ENCODE data around the gene ZFAND2A.
"Not testable (repeated sequence)": the region's sequence is repeated elsewhere in the genome, so short reads cannot be mapped to it uniquely, and the experiment has no call there.

The ZFAND2A gene, protein sequence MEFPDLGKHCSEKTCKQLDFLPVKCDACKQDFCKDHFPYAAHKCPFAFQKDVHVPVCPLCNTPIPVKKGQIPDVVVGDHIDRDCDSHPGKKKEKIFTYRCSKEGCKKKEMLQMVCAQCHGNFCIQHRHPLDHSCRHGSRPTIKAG

DNA sequence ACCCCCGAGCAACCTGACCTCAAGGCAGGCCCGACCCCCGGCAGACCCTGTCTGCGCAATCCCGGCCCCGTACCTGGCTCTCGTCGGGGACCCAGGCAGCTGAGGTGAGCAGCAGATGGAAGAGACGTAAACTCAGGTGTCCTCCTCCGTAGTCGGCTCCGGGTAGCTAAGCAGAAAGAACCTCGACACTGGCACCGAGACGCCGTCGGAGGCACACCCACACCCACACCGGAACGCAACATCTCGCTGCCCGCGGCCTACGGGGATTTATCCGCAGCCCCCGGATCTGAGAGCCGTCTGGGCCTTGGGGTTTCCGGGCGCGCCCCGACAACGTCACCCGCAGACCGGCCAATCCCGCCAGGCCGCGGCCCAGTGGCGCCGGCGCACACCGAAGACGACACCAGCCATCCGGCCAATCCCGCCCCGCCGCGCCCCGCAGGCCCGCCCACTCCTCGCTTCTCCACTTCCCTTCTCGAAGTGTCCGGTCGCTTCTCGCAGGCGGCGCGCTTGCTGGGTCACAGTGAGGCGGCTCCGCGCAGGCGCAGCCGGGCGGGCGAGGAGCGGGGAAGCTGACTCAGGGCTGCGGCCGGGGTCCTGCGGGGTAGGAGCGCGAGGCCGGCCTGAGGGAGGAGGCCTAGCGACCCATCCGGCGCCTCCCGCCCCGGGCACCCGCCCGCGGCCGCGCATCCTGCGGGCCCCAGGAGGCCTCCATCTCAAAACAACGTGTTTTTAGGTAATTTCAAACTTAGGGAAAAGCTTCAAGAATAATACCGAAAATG lies at the start of gene ZFAND2A:
TSS of gene ZFAND2A (minus strand) at position 306 of the 779 bp plus-strand sequence. CDS start 1,984 bp downstream, outside the sequence.
- peak; percentile 92 to 99 for DNase-seq (ENCODE audit: extremely low read depth in 1 of 2, low read depth in 1 of 2)

- no peak for DNase-seq (ENCODE audit: extremely low read depth in 1 of 2, low read depth in 1 of 2)
Measured at GRCh38 chr7:1209097-1209496, 49.1 kb upstream of the ZFAND2A start.

GRCh38 chr7:1205742-1206141 lies 45.7 kb upstream of the ZFAND2A start:
- DNase-seq (ENCODE audit: extremely low read depth in 1 of 2, low read depth in 1 of 2), result not testable (repeated sequence)

GRCh38 chr7:1204460-1205140 lies 44.6 kb upstream of the ZFAND2A start:
- DNase-seq (ENCODE audit: extremely low read depth in 1 of 2, low read depth in 1 of 2), result no peak

DNA sequence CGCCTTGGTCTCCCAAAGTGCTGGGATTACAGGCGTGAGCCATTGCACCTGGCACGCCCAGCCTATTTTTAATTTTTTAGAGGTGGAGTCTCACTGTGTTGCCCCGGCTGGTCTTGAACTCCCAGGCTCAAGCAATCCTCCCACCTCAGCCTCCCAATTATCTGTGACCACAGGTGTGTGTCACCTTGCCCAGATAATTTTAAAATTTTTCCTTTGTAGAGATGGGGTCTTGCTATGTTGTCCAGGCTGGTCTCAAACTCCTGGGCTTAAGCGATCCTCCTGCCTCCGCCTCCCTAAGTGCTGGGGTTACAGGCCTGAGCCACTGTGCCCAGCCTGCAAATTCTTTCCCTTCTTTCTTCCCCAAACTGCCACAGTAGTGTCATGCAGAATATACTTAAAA lies 42.9 kb upstream of the ZFAND2A start:
- DNase-seq (ENCODE audit: extremely low read depth in 1 of 2, low read depth in 1 of 2), result not testable (repeated sequence)

GRCh38 chr7:1201916-1202315 lies 41.9 kb upstream of the ZFAND2A start:
- no peak for DNase-seq (ENCODE audit: extremely low read depth in 1 of 2, low read depth in 1 of 2)

DNA sequence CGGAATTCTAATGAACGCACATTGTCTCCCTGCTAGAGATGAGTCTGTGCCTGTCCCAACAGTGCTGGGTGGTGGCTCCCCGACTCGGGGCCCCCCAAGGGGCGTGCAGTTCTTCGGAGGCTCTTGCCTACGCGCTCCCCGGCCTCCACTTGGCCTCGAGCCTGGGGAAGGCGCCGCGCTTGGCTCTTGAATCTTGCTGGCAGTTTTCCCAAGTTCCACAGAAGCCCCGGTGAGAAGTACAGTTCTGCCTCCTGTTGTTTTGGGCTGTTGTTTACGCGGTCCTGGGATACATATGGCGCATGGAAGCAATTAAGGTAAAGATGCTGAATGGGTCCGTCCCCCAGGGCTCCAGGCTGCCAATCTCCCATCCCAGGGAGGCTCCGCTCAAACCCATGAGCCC lies 40.0 kb upstream of the ZFAND2A start:
- no peak for DNase-seq (ENCODE audit: extremely low read depth in 1 of 2, low read depth in 1 of 2)

DNA sequence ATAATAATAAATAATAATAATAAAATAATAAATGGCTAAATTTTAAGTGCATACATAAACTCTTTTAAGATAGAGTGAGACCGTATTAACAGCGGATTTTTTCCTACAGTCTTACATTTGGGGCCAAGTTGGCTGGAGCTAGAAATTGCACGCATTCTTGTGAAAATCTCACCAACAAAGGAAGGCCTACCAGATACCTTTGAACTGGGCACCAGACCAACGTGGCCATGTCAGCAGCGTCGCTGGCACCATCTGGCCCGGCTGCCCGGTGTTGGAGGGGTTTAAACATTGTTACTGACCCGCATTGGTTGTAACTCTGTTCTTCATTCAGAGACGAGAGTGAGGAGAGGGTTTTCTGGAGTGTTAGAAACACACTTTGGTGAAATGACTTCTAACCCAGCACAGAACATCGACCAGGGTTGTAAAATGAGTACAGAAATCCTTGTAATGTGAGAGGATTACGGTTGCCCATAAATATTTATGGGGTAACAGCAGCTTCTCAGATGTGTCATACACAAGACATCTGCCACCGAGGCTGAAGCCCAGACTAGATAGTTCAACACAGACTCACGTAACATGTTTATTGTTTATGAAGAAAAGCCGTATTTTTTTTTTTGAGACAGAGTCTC lies 38.1 kb upstream of the ZFAND2A start:
- DNase-seq (ENCODE audit: extremely low read depth in 1 of 2, low read depth in 1 of 2), result no peak

DNA sequence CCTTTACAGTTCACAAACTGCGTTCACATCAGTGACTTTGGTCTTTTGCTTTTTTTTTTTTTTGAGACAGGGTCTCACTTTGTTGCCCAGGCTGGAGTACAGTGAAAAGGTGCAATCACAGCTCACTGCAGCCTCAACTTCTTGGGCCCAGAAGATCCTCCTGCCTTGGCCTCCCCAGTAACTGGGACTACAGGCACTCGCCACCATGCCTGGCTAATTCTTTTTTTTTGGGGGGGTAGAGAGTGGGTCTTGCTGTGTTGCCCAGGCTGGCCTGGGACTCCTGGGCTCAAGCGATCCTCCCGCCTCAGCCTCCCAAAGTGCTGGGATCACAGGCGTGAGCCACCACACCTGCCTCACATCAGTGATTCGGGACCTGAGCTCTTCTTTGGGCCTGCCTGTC lies 37.0 kb upstream of the ZFAND2A start:
- no peak for DNase-seq (ENCODE audit: extremely low read depth in 1 of 2, low read depth in 1 of 2)

DNA sequence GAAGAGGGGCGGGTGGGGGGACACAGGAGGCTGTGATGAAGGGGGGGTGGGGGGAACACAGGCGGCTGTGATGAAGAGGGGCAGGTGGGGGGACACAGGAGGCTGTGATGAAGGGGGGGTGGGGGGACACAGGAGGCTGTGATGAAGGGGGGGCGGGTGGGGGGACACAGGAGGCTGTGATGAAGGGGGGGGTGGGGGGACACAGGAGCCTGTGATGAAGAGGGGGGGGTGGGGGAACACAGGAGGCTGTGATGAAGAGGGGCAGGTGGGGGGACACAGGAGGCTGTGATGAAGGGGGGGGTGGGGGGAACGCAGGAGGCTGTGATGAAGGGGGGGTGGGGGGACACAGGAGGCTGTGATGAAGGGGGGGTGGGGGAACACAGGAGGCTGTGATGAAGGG lies 36.4 kb upstream of the ZFAND2A start:
- DNase-seq (ENCODE audit: extremely low read depth in 1 of 2, low read depth in 1 of 2), result not testable (repeated sequence)

- DNase-seq (ENCODE audit: extremely low read depth in 1 of 2, low read depth in 1 of 2), result peak in 1 of 2 donors; percentile 11
Measured at GRCh38 chr7:1193593-1194424, 33.8 kb upstream of the ZFAND2A start.

DNA sequence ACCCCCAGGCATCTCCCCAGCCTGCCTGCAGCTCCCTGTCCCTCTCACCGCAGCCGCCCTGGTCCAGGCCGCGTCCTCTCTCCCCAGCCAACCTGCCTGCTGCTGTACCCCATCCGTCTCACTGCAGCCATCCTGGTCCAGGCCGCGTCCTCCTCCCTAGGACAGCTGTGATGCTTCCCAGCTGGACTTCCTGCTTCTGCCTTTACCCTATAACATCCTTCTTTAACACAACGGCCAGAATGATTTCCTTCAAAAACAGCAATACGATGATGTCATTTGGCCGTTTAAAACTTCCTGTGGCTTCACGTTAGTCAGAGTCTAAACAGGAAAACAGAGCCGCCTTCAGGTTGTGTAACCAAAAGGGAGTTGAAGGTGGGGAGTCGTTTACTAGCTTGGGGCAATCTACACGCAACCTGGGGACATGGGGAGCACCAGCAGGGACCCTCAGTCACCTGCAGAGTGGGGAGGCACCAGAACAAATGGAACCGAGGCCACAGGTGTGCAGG lies 32.2 kb upstream of the ZFAND2A start:
- DNase-seq (ENCODE audit: extremely low read depth in 1 of 2, low read depth in 1 of 2), result no peak

GRCh38 chr7:1189986-1190772 lies 30.2 kb upstream of the ZFAND2A start:
- DNase-seq (ENCODE audit: extremely low read depth in 1 of 2, low read depth in 1 of 2), result no peak

GRCh38 chr7:1188720-1189294 lies 28.8 kb upstream of the ZFAND2A start:
- DNase-seq (ENCODE audit: extremely low read depth in 1 of 2, low read depth in 1 of 2), result no peak

DNA sequence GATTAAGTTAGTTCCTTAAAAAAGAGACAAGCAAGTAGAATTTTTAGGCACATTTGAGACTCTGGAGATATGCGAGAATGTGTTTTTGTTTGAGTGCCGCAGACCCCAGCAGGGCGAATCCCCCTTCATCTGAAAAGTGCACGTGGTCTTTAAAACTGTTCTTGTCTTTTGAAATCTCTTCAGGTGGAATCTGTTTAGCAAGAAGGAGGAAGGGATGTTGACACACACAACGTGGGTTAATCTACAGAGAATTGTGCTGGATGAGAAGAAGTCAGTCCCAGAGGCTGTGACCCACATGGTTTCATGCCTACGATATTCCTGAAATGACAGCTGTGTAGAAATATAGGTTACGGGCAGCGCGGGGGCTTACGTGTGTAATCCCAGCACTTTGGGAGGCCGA lies 27.1 kb upstream of the ZFAND2A start:
- DNase-seq (ENCODE audit: extremely low read depth in 1 of 2, low read depth in 1 of 2), result no peak

DNA sequence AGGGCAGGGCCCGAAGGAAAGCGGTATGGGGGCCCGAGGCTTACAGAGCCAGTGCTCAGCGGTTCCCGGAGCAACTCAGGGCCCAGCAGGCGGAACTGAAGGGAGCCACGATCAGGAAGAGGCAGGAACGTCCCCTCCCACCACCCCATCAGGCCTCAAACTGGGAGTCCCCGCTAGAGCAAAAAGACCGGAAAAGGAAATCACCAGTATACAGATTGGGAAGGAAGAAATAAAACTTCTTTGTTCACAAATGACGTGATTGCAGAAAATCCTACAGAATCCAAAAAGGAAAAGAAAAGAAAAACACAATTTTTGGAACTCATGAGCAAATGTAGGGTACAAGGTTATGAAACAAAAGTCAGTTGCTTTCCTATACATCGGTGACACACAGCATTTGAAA lies 21.6 kb upstream of the ZFAND2A start:
- DNase-seq (ENCODE audit: extremely low read depth in 1 of 2, low read depth in 1 of 2), result no peak

DNA sequence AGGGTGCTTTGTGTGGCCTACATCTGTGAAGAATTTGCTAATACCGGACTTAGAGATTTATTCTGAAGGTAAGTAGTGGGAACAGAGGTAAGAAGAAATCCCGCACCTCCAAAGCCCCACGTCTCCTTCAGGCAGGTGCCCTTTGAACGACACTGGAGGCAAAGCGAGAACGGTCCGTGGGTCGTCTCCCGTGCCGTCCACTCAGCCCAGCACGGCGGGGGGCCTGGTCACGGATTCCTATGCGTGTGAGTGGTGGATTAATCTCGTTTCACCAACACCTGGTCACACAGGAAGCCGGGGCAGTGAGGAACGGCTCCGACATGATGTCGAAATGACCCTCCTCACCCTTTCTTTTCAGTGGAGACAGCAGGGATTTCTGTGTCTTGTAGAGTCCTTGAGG lies 21.0 kb upstream of the ZFAND2A start:
- DNase-seq (ENCODE audit: extremely low read depth in 1 of 2, low read depth in 1 of 2), result no peak

GRCh38 chr7:1176891-1177373 lies 16.9 kb upstream of the ZFAND2A start:
- peak; percentile 36 to 64 for DNase-seq (ENCODE audit: extremely low read depth in 1 of 2, low read depth in 1 of 2)
